ENCODE measurements around the gene ARHGEF17.

Gene ARHGEF17

GRCh38 chr11:73396251-73396930 lies 88.3 kb downstream of the ARHGEF17 start:
- FAIRE-seq, result no peak

- FAIRE-seq, result no peak
These were observed 88.9 kb downstream of the ARHGEF17 start for GRCh38 chr11:73396985-73397384.

GRCh38 chr11:73397468-73398131 lies 89.5 kb downstream of the ARHGEF17 start:
- FAIRE-seq, result no peak

GRCh38 chr11:73398132-73398526 lies 90.1 kb downstream of the ARHGEF17 start:
- FAIRE-seq, result no peak

GRCh38 chr11:73398721-73399120 lies 90.6 kb downstream of the ARHGEF17 start:
- no peak for FAIRE-seq

GRCh38 chr11:73399159-73399590 lies 91.1 kb downstream of the ARHGEF17 start:
- FAIRE-seq, result no peak

- FAIRE-seq, result no peak
These were observed 91.6 kb downstream of the ARHGEF17 start for GRCh38 chr11:73399636-73400035.

GRCh38 chr11:73400293-73400692 lies 92.2 kb downstream of the ARHGEF17 start:
- no peak for FAIRE-seq

- no peak for FAIRE-seq
These were observed 93.3 kb downstream of the ARHGEF17 start for GRCh38 chr11:73401217-73401923.

- FAIRE-seq, result no peak
These were observed 94.1 kb downstream of the ARHGEF17 start for GRCh38 chr11:73401924-73402833.

GRCh38 chr11:73402834-73403185 lies 94.7 kb downstream of the ARHGEF17 start:
- FAIRE-seq, result no peak

GRCh38 chr11:73403541-73403940 lies 95.5 kb downstream of the ARHGEF17 start:
- no peak for FAIRE-seq

- FAIRE-seq, result no peak
These were observed 96.0 kb downstream of the ARHGEF17 start for GRCh38 chr11:73404048-73404447.

GRCh38 chr11:73404506-73405145 lies 96.5 kb downstream of the ARHGEF17 start:
- FAIRE-seq, result no peak

GRCh38 chr11:73405146-73405510 lies 97.1 kb downstream of the ARHGEF17 start:
- FAIRE-seq, result no peak

GRCh38 chr11:73406131-73406530 lies 98.1 kb downstream of the ARHGEF17 start:
- no peak for FAIRE-seq

GRCh38 chr11:73406619-73407018 lies 98.5 kb downstream of the ARHGEF17 start:
- FAIRE-seq, result no peak

- FAIRE-seq, result no peak
These were observed 101.4 kb downstream of the ARHGEF17 start for GRCh38 chr11:73409431-73409830.

- no peak for FAIRE-seq
These were observed 102.6 kb downstream of the ARHGEF17 start for GRCh38 chr11:73410627-73411026.

GRCh38 chr11:73411031-73411430 lies 103.0 kb downstream of the ARHGEF17 start:
- no peak for FAIRE-seq

- FAIRE-seq, result no peak
These were observed 104.2 kb downstream of the ARHGEF17 start for GRCh38 chr11:73412308-73412707.

- FAIRE-seq, result no peak
These were observed 105.2 kb downstream of the ARHGEF17 start for GRCh38 chr11:73413256-73413655.
